GM12878 (cell line): Measurements from ENCODE around the gene GALNT6. TPM values are rescaled to one million over a fixed set of nuclear protein-coding genes. Genes with fewer than 3 reads are reported as not detected.

Experiments used
- BACH1 ChIP-seq: fragments of 450-650 bp; IDR thresholded peaks from 2 replicates; pipeline ENCODE4 v1.6.1; 2017; ENCODE audit warnings: mild to moderate bottlenecking, borderline replicate concordance
- CBX3 ChIP-seq: fragments of 200-600 bp; sonication (generic); IDR thresholded peaks from 2 replicates; pipeline ENCODE4 v1.6.1; 2016; ENCODE audit warnings: low read depth, borderline replicate concordance
- CHD2 ChIP-seq: IDR thresholded peaks from 2 replicates; pipeline ENCODE4 v1.6.1; 2011; ENCODE audit warnings: low read depth, low read length, improper control_type of control experiment, borderline replicate concordance
- CHD4 ChIP-seq: fragments of 200-600 bp; sonication (generic); IDR thresholded peaks from 2 replicates; pipeline ENCODE4 v1.6.1; 2016; ENCODE audit warnings: mild to moderate bottlenecking
- CREB1 ChIP-seq: IDR thresholded peaks from 2 replicates; pipeline ENCODE4 v1.6.1; 2012; ENCODE audit warnings: low read depth, mild to moderate bottlenecking, inconsistent platforms
- EP300 ChIP-seq, 2 experiments: fragments of 150-350 bp in 1 of 2; IDR thresholded peaks; 2 replicates each; pipeline ENCODE4 v1.6.1; 2011 to 2012; ENCODE audit warnings: low read depth in 2 of 2, low read length in 2 of 2, borderline replicate concordance in 1 of 2, improper control_type of control experiment in 1 of 2, inconsistent platforms in 1 of 2; ENCODE audit not compliant: control insufficient read depth in 1 of 2
- ESRRA ChIP-seq: IDR thresholded peaks from 2 replicates; pipeline ENCODE4 v1.6.1; 2012; ENCODE audit warnings: mild to moderate bottlenecking, low read length, improper control_type of control experiment
- GATAD2B ChIP-seq: fragments of 450-650 bp; conservative IDR thresholded peaks from 2 replicates; pipeline ENCODE4 v1.6.1; 2017; ENCODE audit warnings: low read depth, mild to moderate bottlenecking, moderate library complexity
- IKZF2 ChIP-seq, 2 experiments: fragments of 450-650 bp; IDR thresholded peaks; 2 replicates each; pipeline ENCODE4 v1.6.1; 2017; ENCODE audit warnings: mild to moderate bottlenecking in 2 of 2, moderate library complexity in 2 of 2
- MEF2B ChIP-seq: fragments of 450-650 bp; IDR thresholded peaks from 2 replicates; pipeline ENCODE4 v1.6.1; 2018; ENCODE audit warnings: mild to moderate bottlenecking, moderate library complexity; ENCODE audit not compliant: partially characterized antibody, poor library complexity, severe bottlenecking
- MTA2 ChIP-seq: fragments of 450-650 bp; IDR thresholded peaks from 2 replicates; pipeline ENCODE4 v1.6.1; 2016; ENCODE audit warnings: low read depth, mild to moderate bottlenecking, moderate library complexity
- NFYB ChIP-seq: IDR thresholded peaks from 2 replicates; pipeline ENCODE4 v1.6.1; 2011; ENCODE audit warnings: low read depth, mild to moderate bottlenecking, low read length, improper control_type of control experiment, moderate library complexity; ENCODE audit not compliant: insufficient read depth
- POLR2AphosphoS2 ChIP-seq: IDR thresholded peaks from 2 replicates; pipeline ENCODE4 v1.6.1; 2011; ENCODE audit warnings: low read depth, mild to moderate bottlenecking, low read length, improper control_type of control experiment, moderate library complexity
- POLR2AphosphoS5 ChIP-seq: IDR thresholded peaks from 2 replicates; pipeline ENCODE4 v1.6.1; 2011; ENCODE audit warnings: mild to moderate bottlenecking, low read length, inconsistent platforms
- RELA ChIP-seq: fragments of 450-650 bp; IDR thresholded peaks from 2 replicates; pipeline ENCODE4 v1.8.0; 2014; ENCODE audit warnings: borderline replicate concordance; ENCODE audit not compliant: partially characterized antibody
- SMAD1 ChIP-seq: fragments of 450-650 bp; IDR thresholded peaks from 2 replicates; pipeline ENCODE4 v1.6.1; 2018; ENCODE audit warnings: mild to moderate bottlenecking, low read depth; ENCODE audit not compliant: partially characterized antibody
- SPI1 ChIP-seq: IDR thresholded peaks from 2 replicates; pipeline ENCODE4 v1.6.1; 2011; ENCODE audit warnings: low read depth, mild to moderate bottlenecking, low read length, moderate library complexity, borderline replicate concordance; ENCODE audit not compliant: insufficient read depth
- STAT1 ChIP-seq: fragments of 450-650 bp; conservative IDR thresholded peaks from 2 replicates; pipeline ENCODE4 v1.6.1; 2014; ENCODE audit warnings: antibody characterized with exemption, mild to moderate bottlenecking
- STAT3 ChIP-seq: IDR thresholded peaks from 2 replicates; pipeline ENCODE4 v1.6.1; 2011; ENCODE audit warnings: low read depth, low read length, improper control_type of control experiment
- TARDBP ChIP-seq: IDR thresholded peaks from 2 replicates; pipeline ENCODE4 v1.6.1; 2016; ENCODE audit warnings: borderline replicate concordance
- TBL1XR1 ChIP-seq: IDR thresholded peaks from 2 replicates; pipeline ENCODE4 v1.6.1; 2012; ENCODE audit warnings: low read depth, low read length, improper control_type of control experiment
- polyA plus RNA-seq, 11 experiments: library from polyadenylated mRNA; depleted of rRNA in 4 of 11; unstranded in 6 of 11; stranded (reverse) in 5 of 11; fragments of >200 nt; fragmentation: Nextera tagmentation in 4 of 11; fragmentation: Illumina TruSeq in 1 of 11; extraction: Ambion mirVana in 4 of 11; extraction: Trizol in 1 of 11; gene quantifications; 1 replicate in 1 of 11; 2 replicates in 10 of 11; pipeline versions ENCODE4 v1.2.1 to v1.2.3, GENCODE V29; 2011 to 2016; ENCODE audit warnings: inconsistent platforms in 2 of 11, missing spikeins in 2 of 11, low read depth in 1 of 11
- total RNA-seq, 4 experiments: library from RNA; depleted of rRNA in 3 of 4; stranded (reverse); fragments of >200 nt in 3 of 4; fragmentation: Illumina TruSeq in 1 of 4; extraction: Trizol in 1 of 4; gene quantifications; 2 replicates each; pipeline versions ENCODE4 v1.2.1 to v1.2.3, GENCODE V29; 2013 to 2021
- TF ChIP-seq, protein P1 (sequence below): fragments of 150-350 bp; IDR thresholded peaks from 2 replicates; pipeline ENCODE4 v1.6.1; 2016; ENCODE audit warnings: low read depth, low read length
- TF ChIP-seq, protein P2 (sequence below): IDR thresholded peaks from 2 replicates; pipeline ENCODE4 v1.6.1; 2012; ENCODE audit warnings: low read depth, low read length, improper control_type of control experiment
- TF ChIP-seq, protein P3 (sequence below): IDR thresholded peaks from 2 replicates; pipeline ENCODE4 v1.6.1; 2011; ENCODE audit warnings: low read depth, mild to moderate bottlenecking, low read length, moderate library complexity, borderline replicate concordance; ENCODE audit errors: extremely low read depth

The GALNT6 gene
- total and polyA plus RNA-seq, 10 of the 15 experiments (the other 5 are each of a cell fraction or from before 2014, with no cell fraction given), result 6.6 to 40.4 (median 23.7) TPM

DNA sequence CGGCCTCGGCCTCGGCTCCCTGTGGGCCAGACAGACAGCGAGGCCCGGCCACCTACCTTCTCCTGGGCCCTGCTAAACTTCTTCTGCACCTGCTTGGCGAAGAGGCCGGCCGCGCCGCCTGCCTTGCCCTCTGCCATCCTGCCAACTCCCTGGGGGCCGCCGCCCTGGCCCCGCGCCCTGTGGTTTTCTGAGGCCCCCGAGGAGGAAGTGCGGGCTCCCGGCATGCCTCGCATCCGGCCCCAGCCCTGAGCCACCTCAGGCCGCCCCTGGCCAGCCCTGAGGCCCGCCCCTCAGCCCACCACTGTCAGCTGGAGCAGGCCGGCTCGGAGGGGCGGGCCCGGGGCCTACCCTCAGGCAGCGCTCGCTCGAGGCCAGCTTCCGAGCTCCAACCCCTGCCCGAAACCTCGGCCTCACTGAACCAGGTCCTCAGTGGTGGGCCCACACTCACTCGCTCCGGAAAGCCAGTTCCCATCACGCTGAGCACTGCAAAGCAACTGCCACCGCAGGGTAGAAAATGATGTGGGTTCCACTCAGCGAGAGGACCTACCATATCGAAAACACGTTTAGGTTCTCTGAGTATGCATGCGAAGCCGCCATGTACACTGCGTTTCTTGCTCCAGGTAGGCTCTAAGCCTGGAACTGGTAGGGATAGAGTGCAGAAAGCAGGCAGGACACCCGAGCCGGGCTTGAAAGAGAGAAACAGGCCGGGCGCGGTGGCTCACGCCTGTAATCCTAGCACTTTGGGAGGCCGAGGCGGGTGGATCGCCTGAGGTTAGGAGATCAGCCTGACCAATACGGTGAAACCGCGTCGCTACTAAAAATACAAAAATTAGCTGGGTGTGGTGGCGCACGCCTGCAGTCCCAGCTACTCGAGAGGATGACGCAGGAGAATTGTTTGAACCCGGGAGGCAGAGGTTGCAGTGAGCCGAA is 67.0 kb downstream of the GALNT6 start, which contains the start of gene BIN2 (continued):
- TF ChIP-seq, protein P1, sequence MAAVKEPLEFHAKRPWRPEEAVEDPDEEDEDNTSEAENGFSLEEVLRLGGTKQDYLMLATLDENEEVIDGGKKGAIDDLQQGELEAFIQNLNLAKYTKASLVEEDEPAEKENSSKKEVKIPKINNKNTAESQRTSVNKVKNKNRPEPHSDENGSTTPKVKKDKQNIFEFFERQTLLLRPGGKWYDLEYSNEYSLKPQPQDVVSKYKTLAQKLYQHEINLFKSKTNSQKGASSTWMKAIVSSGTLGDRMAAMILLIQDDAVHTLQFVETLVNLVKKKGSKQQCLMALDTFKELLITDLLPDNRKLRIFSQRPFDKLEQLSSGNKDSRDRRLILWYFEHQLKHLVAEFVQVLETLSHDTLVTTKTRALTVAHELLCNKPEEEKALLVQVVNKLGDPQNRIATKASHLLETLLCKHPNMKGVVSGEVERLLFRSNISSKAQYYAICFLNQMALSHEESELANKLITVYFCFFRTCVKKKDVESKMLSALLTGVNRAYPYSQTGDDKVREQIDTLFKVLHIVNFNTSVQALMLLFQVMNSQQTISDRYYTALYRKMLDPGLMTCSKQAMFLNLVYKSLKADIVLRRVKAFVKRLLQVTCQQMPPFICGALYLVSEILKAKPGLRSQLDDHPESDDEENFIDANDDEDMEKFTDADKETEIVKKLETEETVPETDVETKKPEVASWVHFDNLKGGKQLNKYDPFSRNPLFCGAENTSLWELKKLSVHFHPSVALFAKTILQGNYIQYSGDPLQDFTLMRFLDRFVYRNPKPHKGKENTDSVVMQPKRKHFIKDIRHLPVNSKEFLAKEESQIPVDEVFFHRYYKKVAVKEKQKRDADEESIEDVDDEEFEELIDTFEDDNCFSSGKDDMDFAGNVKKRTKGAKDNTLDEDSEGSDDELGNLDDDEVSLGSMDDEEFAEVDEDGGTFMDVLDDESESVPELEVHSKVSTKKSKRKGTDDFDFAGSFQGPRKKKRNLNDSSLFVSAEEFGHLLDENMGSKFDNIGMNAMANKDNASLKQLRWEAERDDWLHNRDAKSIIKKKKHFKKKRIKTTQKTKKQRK, result no peak
- TF ChIP-seq CREB1 (0 out of 2 replicates have a peak, but pooled peaks have one; percentile 12), POLR2AphosphoS2 (no peak), TARDBP (no peak), CBX3 (no peak), ESRRA (no peak), TBL1XR1 (no peak), NFYB (no peak), EP300 (IDR thresholded peaks at IDR 0.05; ENCODE audit: borderline replicate concordance in 1 of 2, control insufficient read depth in 1 of 2, low read depth in 2 of 2, low read length in 2 of 2) (peak; percentile 20 to 32; a peak in 1 of 4 replicates), BACH1 (peak; percentile 57; the same call in 1 of the 2 replicates), GATAD2B (peak; percentile 95), CHD2 (no peak), CHD4 (no peak), STAT3 (no peak), MEF2B (peak; percentile 97), SMAD1 (no peak), IKZF2 (IDR thresholded peaks at IDR 0.05) (peak; percentile 48 to 53; a peak in 3 of 4 replicates), MTA2 (no peak), RELA (no peak), STAT1 (0 out of 2 replicates have a peak, but pooled peaks have one; percentile 11), SPI1 (peak; percentile 81), POLR2AphosphoS5 (peak; percentile 61; the same call in 1 of the 2 replicates)
- TF ChIP-seq, protein P2, sequence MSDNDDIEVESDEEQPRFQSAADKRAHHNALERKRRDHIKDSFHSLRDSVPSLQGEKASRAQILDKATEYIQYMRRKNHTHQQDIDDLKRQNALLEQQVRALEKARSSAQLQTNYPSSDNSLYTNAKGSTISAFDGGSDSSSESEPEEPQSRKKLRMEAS, result peak; percentile 69; the same call in 1 of the 2 replicates
- TF ChIP-seq, protein P3, sequence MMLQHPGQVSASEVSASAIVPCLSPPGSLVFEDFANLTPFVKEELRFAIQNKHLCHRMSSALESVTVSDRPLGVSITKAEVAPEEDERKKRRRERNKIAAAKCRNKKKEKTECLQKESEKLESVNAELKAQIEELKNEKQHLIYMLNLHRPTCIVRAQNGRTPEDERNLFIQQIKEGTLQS, result no peak
